Measurements from ENCODE around the gene USP35.

Gene USP35

GRCh38 chr11:78197816-78198215, 9.1 kb downstream of the USP35 start:
- no peak for DNase-seq

GRCh38 chr11:78199015-78199652, 10.4 kb downstream of the USP35 start:
- DNase-seq: no peak

GRCh38 chr11:78199653-78200015, 10.9 kb downstream of the USP35 start:
- DNase-seq: no peak

GRCh38 chr11:78200061-78200460, 11.3 kb downstream of the USP35 start:
- no peak for DNase-seq

GRCh38 chr11:78200553-78200952, 11.8 kb downstream of the USP35 start:
- DNase-seq: no peak

- no peak for DNase-seq
Observed at GRCh38 chr11:78201096-78201818, 12.5 kb downstream of the USP35 start.

- DNase-seq: no peak
Observed at GRCh38 chr11:78202733-78203167, 14.0 kb downstream of the USP35 start.

GRCh38 chr11:78203184-78203583, 14.5 kb downstream of the USP35 start:
- no peak for DNase-seq

GRCh38 chr11:78205256-78205655, 16.5 kb downstream of the USP35 start:
- no peak for DNase-seq

- no peak for DNase-seq
Observed at GRCh38 chr11:78205691-78206090, 17.0 kb downstream of the USP35 start.

- no peak for DNase-seq
Observed at GRCh38 chr11:78207532-78208256, 19.0 kb downstream of the USP35 start.

- DNase-seq: no peak
Observed at GRCh38 chr11:78208257-78209165, 19.8 kb downstream of the USP35 start.

GRCh38 chr11:78209478-78209877, 20.8 kb downstream of the USP35 start:
- no peak for DNase-seq

- no peak for DNase-seq
Observed at GRCh38 chr11:78210000-78210608, 21.4 kb downstream of the USP35 start.

- DNase-seq: no peak
Observed at GRCh38 chr11:78211565-78211964, 22.8 kb downstream of the USP35 start.

GRCh38 chr11:78212586-78213371, 24.1 kb downstream of the USP35 start:
- DNase-seq: no peak

GRCh38 chr11:78213526-78214330, 25.0 kb downstream of the USP35 start:
- no peak for DNase-seq

- no peak for DNase-seq
Observed at GRCh38 chr11:78214331-78215194, 25.8 kb downstream of the USP35 start.

- no peak for DNase-seq
Observed at GRCh38 chr11:78216021-78216420, 27.3 kb downstream of the USP35 start.
